Gastrocnemius medialis (tissue), 4 donors: ENCODE results near the gene CHST12.

ENCODE experiments used
- CTCF ChIP-seq, 5 experiments: fragments of 450-650 bp in 3 of 5; fragments of 200-600 bp in 2 of 5; sonication (generic) in 2 of 5; IDR thresholded peaks in 4 of 5; conservative IDR thresholded peaks in 1 of 5; 1 replicate in 4 of 5; 2 replicates in 1 of 5; pipeline ENCODE4 v1.5.1; 2016 to 2019; ENCODE audit warnings: antibody characterized with exemption in 5 of 5, mild to moderate bottlenecking in 3 of 5, moderate library complexity in 3 of 5
- POLR2A ChIP-seq, 2 donors: fragments of 450-650 bp; IDR thresholded peaks; one replicate each; pipeline ENCODE4 v1.6.1; 2017; ENCODE audit warnings: antibody characterized with exemption in 2 of 2, mild to moderate bottlenecking in 2 of 2, moderate library complexity in 2 of 2

GRCh38 chr7:2488272-2488645 is 84.8 kb downstream of the CHST12 start:
- no peak for TF ChIP-seq POLR2A (IDR thresholded peaks at IDR 0.05)
- TF ChIP-seq CTCF (IDR thresholded peaks at IDR 0.05 in 4 of 5, conservative IDR thresholded peaks at IDR 0.05 in 1 of 5) = no peak
